GM12892 (cell line): Measurements from ENCODE around the gene GNPTAB.

ENCODE experiments used
- POLR2A ChIP-seq: IDR thresholded peaks from 2 replicates; pipeline ENCODE4 v1.6.1; 2011; ENCODE audit warnings: low read depth, low read length, control low read depth
- POLR2AphosphoS5 ChIP-seq: IDR thresholded peaks from 2 replicates; pipeline ENCODE4 v1.6.1; 2011; ENCODE audit warnings: low read depth, low read length, control low read depth

- TF ChIP-seq POLR2AphosphoS5 (no peak), POLR2A (no peak)
These were observed 36.0 kb upstream of the GNPTAB start for GRCh38 chr12:101866615-101867373.
